Measurements from ENCODE around the gene CDC42EP3. TPM values are rescaled to one million over a fixed set of nuclear protein-coding genes. Genes with fewer than 3 reads are reported as not detected.

Gene CDC42EP3
- total and polyA plus RNA-seq, 2 donors (not counting 1 experiment from before 2014, with no cell fraction given), result 28.0 to 29.9 TPM

GRCh38 chr2:37630776-37631175 lies 40.7 kb downstream of the CDC42EP3 start:
- no peak for TF ChIP-seq CTCF (IDR thresholded peaks at IDR 0.05)
- no peak for TF ChIP-seq EZH2 (IDR thresholded peaks at IDR 0.05; ENCODE audit: borderline replicate concordance, insufficient read depth, low read depth, low read length, poor library complexity, severe bottlenecking)
- no peaks in the 10 kb centered on the region for H3K79me2 ChIP-seq (ENCODE audit: control insufficient read depth, insufficient read depth, low read length)
- H2AFZ ChIP-seq (ENCODE audit: insufficient read depth, low read depth, low read length, poor library complexity, severe bottlenecking), result no peak overlapping the region
- peaks cover 38% of the 10 kb centered on the region for H3K4me1 Mint-ChIP-seq
- DNase-seq (no peak), ATAC-seq (ENCODE audit: low read depth) (no peak)
- no peak overlapping the region for H3K4me2 ChIP-seq (replicated peaks; ENCODE audit: low read depth, low read length, poor library complexity, severe bottlenecking)
- H3K4me3 ChIP-seq (ENCODE audit: control extremely low read depth in 1 of 5, extremely low read depth in 1 of 5, insufficient read depth in 1 of 5, low read depth in 2 of 5, low read length in 4 of 5), result no peak overlapping the region
- no peaks in the 10 kb centered on the region for H3K36me3 ChIP-seq (replicated peaks in 1 of 2; ENCODE audit: control extremely low read depth in 1 of 2, control insufficient read depth in 1 of 2, extremely low read depth in 1 of 2, insufficient read depth in 2 of 2, low read length in 1 of 2)
- H3K27ac ChIP-seq (ENCODE audit: low read length in 2 of 2), result no peak overlapping the region
- POLR2A ChIA-PET, result no interaction called here
- intact Hi-C loops (cut with micrococcal nuclease), result no loop called here
- no peaks in the 10 kb centered on the region for H3K9me3 ChIP-seq (ENCODE audit: control extremely low read depth in 1 of 3, control insufficient read depth in 2 of 3, insufficient read depth in 1 of 3, low read length in 2 of 3)
- no peaks in the 10 kb centered on the region for H4K20me1 ChIP-seq (ENCODE audit: control insufficient read depth, insufficient read depth, low read length, poor library complexity, severe bottlenecking)
- 100% methylated on average over 2 of the region's 4 CpGs for WGBS (ENCODE audit: insufficient coverage)
- no peak overlapping the region for H3K9ac ChIP-seq (ENCODE audit: low read length)
- no peaks in the 10 kb centered on the region for H3K27me3 ChIP-seq (replicated peaks in 1 of 4; ENCODE audit: control extremely low read depth in 1 of 4, control insufficient read depth in 3 of 4, insufficient read depth in 4 of 4, low read length in 3 of 4)
- H3K9me3 Mint-ChIP-seq (ENCODE audit: insufficient read depth), result no peaks in the 10 kb centered on the region
- H3K27me3 Mint-ChIP-seq, result no peaks in the 10 kb centered on the region
- H3K4me3 Mint-ChIP-seq, result no peak overlapping the region
- H3K27ac Mint-ChIP-seq, result no peak overlapping the region
- peaks cover 30 to 31% of the 10 kb centered on the region in 2 donors for H3K4me1 ChIP-seq (ENCODE audit: control insufficient read depth in 2 of 2, insufficient read depth in 2 of 2, low read length in 2 of 2)
- CTCF ChIA-PET, result interaction anchor here (1.1 kb wide), 1 partner anchor 202 kb away, joined by 3 read pairs; no protein-coding TSS in a partner anchor

GRCh38 chr2:37630301-37630700 lies 41.1 kb downstream of the CDC42EP3 start:
- Histone ChIP-seq H3K36me3 (replicated peaks in 1 of 2; ENCODE audit: control extremely low read depth in 1 of 2, control insufficient read depth in 1 of 2, extremely low read depth in 1 of 2, insufficient read depth in 2 of 2, low read length in 1 of 2) (no peaks in the 10 kb centered on the region), H3K9me3 (ENCODE audit: control extremely low read depth in 1 of 3, control insufficient read depth in 2 of 3, insufficient read depth in 1 of 3, low read length in 2 of 3) (no peaks in the 10 kb centered on the region), H3K79me2 (ENCODE audit: control insufficient read depth, insufficient read depth, low read length) (no peaks in the 10 kb centered on the region), H3K4me3 (ENCODE audit: control extremely low read depth in 1 of 5, extremely low read depth in 1 of 5, insufficient read depth in 1 of 5, low read depth in 2 of 5, low read length in 4 of 5) (no peak overlapping the region), H3K27ac (ENCODE audit: low read length in 2 of 2) (no peak overlapping the region), H2AFZ (ENCODE audit: insufficient read depth, low read depth, low read length, poor library complexity, severe bottlenecking) (no peak overlapping the region), H3K9ac (ENCODE audit: low read length) (no peak overlapping the region), H3K4me2 (replicated peaks; ENCODE audit: low read depth, low read length, poor library complexity, severe bottlenecking) (no peak overlapping the region), H4K20me1 (ENCODE audit: control insufficient read depth, insufficient read depth, low read length, poor library complexity, severe bottlenecking) (no peaks in the 10 kb centered on the region), H3K4me1 (ENCODE audit: control insufficient read depth in 2 of 2, insufficient read depth in 2 of 2, low read length in 2 of 2) (peaks cover 30 to 31% of the 10 kb centered on the region in 2 donors), H3K27me3 (replicated peaks in 1 of 4; ENCODE audit: control extremely low read depth in 1 of 4, control insufficient read depth in 3 of 4, insufficient read depth in 4 of 4, low read length in 3 of 4) (no peaks in the 10 kb centered on the region)
- Mint-ChIP-seq H3K4me1 (peaks cover 38% of the 10 kb centered on the region), H3K27ac (no peak overlapping the region), H3K27me3 (no peaks in the 10 kb centered on the region), H3K4me3 (no peak overlapping the region), H3K9me3 (ENCODE audit: insufficient read depth) (no peaks in the 10 kb centered on the region)
- no CpG with 5 or more reads among the region's 1 CpG for WGBS (ENCODE audit: insufficient coverage)
- no peak for DNase-seq
- ATAC-seq (ENCODE audit: low read depth), result no peak
- POLR2A ChIA-PET, result no interaction called here
- no peak for TF ChIP-seq EZH2 (IDR thresholded peaks at IDR 0.05; ENCODE audit: borderline replicate concordance, insufficient read depth, low read depth, low read length, poor library complexity, severe bottlenecking)
- TF ChIP-seq CTCF (IDR thresholded peaks at IDR 0.05), result no peak
- intact Hi-C loops (cut with micrococcal nuclease), result no loop called here
- CTCF ChIA-PET, result no interaction called here
